Testis (tissue), 3 donors: ENCODE data around the gene CALU. TPM values are rescaled to one million over a fixed set of nuclear protein-coding genes. Genes with fewer than 3 reads are reported as not detected.

Experiments
- DNase-seq: peaks from one replicate; pipeline ENCODE4 v3.0.0-alpha.2; 2019
- H3K27ac ChIP-seq, 2 donors: fragments of 200-600 bp; sonication (generic); one replicate each; pipeline ENCODE4 v1.5.1; 2019
- H3K27me3 ChIP-seq: fragments of 200-600 bp; sonication (generic); one replicate; pipeline ENCODE4 v1.5.1; 2019
- H3K36me3 ChIP-seq: fragments of 200-600 bp; sonication (generic); one replicate; pipeline ENCODE4 v1.5.1; 2017; ENCODE audit warnings: low read depth; ENCODE audit errors: missing control alignments
- H3K4me1 ChIP-seq: fragments of 200-600 bp; sonication (generic); one replicate; pipeline ENCODE4 v1.5.1; 2019
- H3K4me3 ChIP-seq, 2 donors: fragments of 200-600 bp; sonication (generic); one replicate each; pipeline ENCODE4 v1.5.1; 2017 to 2019
- H3K9me3 ChIP-seq: fragments of 200-600 bp; sonication (generic); one replicate; pipeline ENCODE4 v1.5.1; 2017
- CTCF ChIP-seq, 3 experiments: fragments of 450-650 bp in 2 of 3; fragments of 200-600 bp in 1 of 3; sonication (generic) in 1 of 3; IDR thresholded peaks; one replicate each; pipeline ENCODE4 v1.5.1; 2016 to 2019; ENCODE audit warnings: antibody characterized with exemption in 3 of 3, mild to moderate bottlenecking in 2 of 3, moderate library complexity in 1 of 3
- POLR2A ChIP-seq: fragments of 450-650 bp; IDR thresholded peaks from one replicate; pipeline ENCODE4 v1.6.1; 2017; ENCODE audit warnings: antibody characterized with exemption, mild to moderate bottlenecking, moderate library complexity
- WGBS, 2 donors: methylation state at CpG; one replicate each; pipeline ENCODE4 v1.1.5; 2018; 5-methylcytosine and 5-hydroxymethylcytosine counted together
- intact Hi-C: fragments of 100-400 bp; cut with DNase I; formaldehyde crosslinking; loops from one replicate; pipeline ENCODE4 v1.15.1; 2023; ENCODE audit warnings: low total_unique reads
- polyA plus RNA-seq: library from polyadenylated mRNA; stranded (reverse); fragments of 350-450 nt; fragmentation: Illumina TruSeq; extraction: RNeasy Lipid Tissue Mini Kit (QIAGEN cat#74804); gene quantifications from one replicate; pipeline ENCODE4 v1.2.3, GENCODE V29; 2014; ENCODE audit warnings: low read depth, low replicate concordance; ENCODE audit not compliant: insufficient read depth
- total RNA-seq, 2 donors: library from RNA; depleted of rRNA; stranded (reverse); fragments of >200 nt; gene quantifications; one replicate each; pipeline ENCODE4 v1.2.3, GENCODE V29; 2016

Gene CALU
- total and polyA plus RNA-seq, 3 donors from 2014 or later, result 63.2 to 81.4 (median 63.4) TPM

- H3K27ac ChIP-seq, result peak overlapping the region; percentile 89 to 94
- peaks cover 24% of the 10 kb centered on the region for H3K4me1 ChIP-seq
- no peaks in the 10 kb centered on the region for H3K27me3 ChIP-seq
- TF ChIP-seq CTCF (IDR thresholded peaks at IDR 0.05), result no peak
- TF ChIP-seq POLR2A, result no peak
- peak overlapping the region; percentile 96 to 98 for H3K4me3 ChIP-seq
- WGBS, 2 donors, result 3 to 4% methylated on average over 13 of the region's 13 CpGs
- no peak for DNase-seq
- no peaks in the 10 kb centered on the region for H3K9me3 ChIP-seq
- intact Hi-C loops, result no loop called here
- no peaks in the 10 kb centered on the region for H3K36me3 ChIP-seq
Observed at GRCh38 chr7:128739990-128740682, 977 bp downstream of the CALU start.

GRCh38 chr7:128740996-128741395 is 1.8 kb downstream of the CALU start:
- DNase-seq, result peak; percentile 17
- no peaks in the 10 kb centered on the region for H3K9me3 ChIP-seq
- intact Hi-C loops, result no loop called here
- no peaks in the 10 kb centered on the region for H3K36me3 ChIP-seq
- H3K4me1 ChIP-seq, result peaks cover 24% of the 10 kb centered on the region
- H3K27ac ChIP-seq, result peak overlapping the region in 1 of 2 donors; percentile 27
- H3K27me3 ChIP-seq, result no peaks in the 10 kb centered on the region
- TF ChIP-seq CTCF (IDR thresholded peaks at IDR 0.05) (no peak), POLR2A (no peak)
- WGBS, 2 donors, result 41 to 42% methylated on average over 3 of the region's 3 CpGs
- no peak overlapping the region for H3K4me3 ChIP-seq

- DNase-seq, result no peak
- WGBS, 2 donors, result 47 to 62% methylated on average over 3 of the region's 3 CpGs
- Histone ChIP-seq H3K9me3 (no peaks in the 10 kb centered on the region), H3K4me3 (no peak overlapping the region), H3K27me3 (no peaks in the 10 kb centered on the region), H3K36me3 (no peaks in the 10 kb centered on the region), H3K4me1 (peaks cover 24% of the 10 kb centered on the region), H3K27ac (peak overlapping the region in 1 of 2 donors; percentile 27)
- intact Hi-C loops, result no loop called here
- no peak for TF ChIP-seq POLR2A
- no peak for TF ChIP-seq CTCF (IDR thresholded peaks at IDR 0.05)
Observed at GRCh38 chr7:128741491-128741890, 2.3 kb downstream of the CALU start.

- H3K9me3 ChIP-seq, result no peaks in the 10 kb centered on the region
- no peak overlapping the region for H3K4me3 ChIP-seq
- no peak for TF ChIP-seq POLR2A
- no peak for TF ChIP-seq CTCF (IDR thresholded peaks at IDR 0.05)
- 51 to 73% methylated on average over 4 of the region's 4 CpGs for WGBS, 2 donors
- H3K4me1 ChIP-seq, result peaks cover 24% of the 10 kb centered on the region
- H3K27me3 ChIP-seq, result no peaks in the 10 kb centered on the region
- H3K27ac ChIP-seq, result no peak overlapping the region
- intact Hi-C loops, result no loop called here
- DNase-seq, result no peak
- H3K36me3 ChIP-seq, result no peaks in the 10 kb centered on the region
Observed at GRCh38 chr7:128742206-128742605, 3.0 kb downstream of the CALU start.
